Measurements from ENCODE around the gene ANKRD27.
A peak's percentile ranks its signal among the peaks of the same experiment; 100 is the strongest.
"Not testable (repeated sequence)": the region's sequence is repeated elsewhere in the genome, so short reads cannot be mapped to it uniquely, and the experiment has no call there.

DNA sequence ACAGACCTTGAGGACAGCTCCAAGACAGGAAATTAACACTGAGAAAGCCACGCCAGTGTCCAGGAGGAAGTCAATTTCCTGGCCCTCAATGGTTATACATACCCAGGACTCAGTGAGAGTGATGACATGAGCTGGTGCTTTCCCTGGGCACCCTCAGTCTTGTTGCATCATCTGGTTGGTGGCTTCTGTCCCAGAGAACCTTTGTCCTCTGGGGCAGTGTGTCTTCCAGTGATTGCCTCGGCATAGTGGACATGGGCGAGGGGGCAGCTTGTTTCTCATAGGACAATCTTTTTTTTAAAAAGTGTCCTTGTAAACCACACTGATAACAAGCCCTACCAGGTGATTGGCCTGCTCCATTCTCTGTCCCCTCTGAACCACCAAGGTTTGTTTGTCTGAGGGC is 21.8 kb upstream of the ANKRD27 start:
- TF ChIP-seq POLR2AphosphoS5 (IDR thresholded peaks at IDR 0.05) = peak in 1 of 2 donors; percentile 18
- TF ChIP-seq, protein P1, sequence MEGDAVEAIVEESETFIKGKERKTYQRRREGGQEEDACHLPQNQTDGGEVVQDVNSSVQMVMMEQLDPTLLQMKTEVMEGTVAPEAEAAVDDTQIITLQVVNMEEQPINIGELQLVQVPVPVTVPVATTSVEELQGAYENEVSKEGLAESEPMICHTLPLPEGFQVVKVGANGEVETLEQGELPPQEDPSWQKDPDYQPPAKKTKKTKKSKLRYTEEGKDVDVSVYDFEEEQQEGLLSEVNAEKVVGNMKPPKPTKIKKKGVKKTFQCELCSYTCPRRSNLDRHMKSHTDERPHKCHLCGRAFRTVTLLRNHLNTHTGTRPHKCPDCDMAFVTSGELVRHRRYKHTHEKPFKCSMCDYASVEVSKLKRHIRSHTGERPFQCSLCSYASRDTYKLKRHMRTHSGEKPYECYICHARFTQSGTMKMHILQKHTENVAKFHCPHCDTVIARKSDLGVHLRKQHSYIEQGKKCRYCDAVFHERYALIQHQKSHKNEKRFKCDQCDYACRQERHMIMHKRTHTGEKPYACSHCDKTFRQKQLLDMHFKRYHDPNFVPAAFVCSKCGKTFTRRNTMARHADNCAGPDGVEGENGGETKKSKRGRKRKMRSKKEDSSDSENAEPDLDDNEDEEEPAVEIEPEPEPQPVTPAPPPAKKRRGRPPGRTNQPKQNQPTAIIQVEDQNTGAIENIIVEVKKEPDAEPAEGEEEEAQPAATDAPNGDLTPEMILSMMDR (IDR thresholded peaks at IDR 0.05) = not testable (repeated sequence)
- not testable (repeated sequence) for TF ChIP-seq EP300 (IDR thresholded peaks at IDR 0.05)
